Vagina (tissue), 2 donors: ENCODE results near the gene IL33.

Source experiments
- POLR2A ChIP-seq, 2 donors: fragments of 450-650 bp; IDR thresholded peaks; one replicate each; pipeline ENCODE4 v1.6.1; 2017; ENCODE audit warnings: antibody characterized with exemption in 2 of 2, mild to moderate bottlenecking in 2 of 2, moderate library complexity in 2 of 2
- TF ChIP-seq, protein P1 (sequence below), 3 experiments: fragments of 450-650 bp in 2 of 3; fragments of 200-600 bp in 1 of 3; sonication (generic) in 1 of 3; IDR thresholded peaks; one replicate each; pipeline ENCODE4 v1.5.1; 2017 to 2019; ENCODE audit warnings: antibody characterized with exemption in 3 of 3, mild to moderate bottlenecking in 2 of 3, moderate library complexity in 2 of 3

DNA sequence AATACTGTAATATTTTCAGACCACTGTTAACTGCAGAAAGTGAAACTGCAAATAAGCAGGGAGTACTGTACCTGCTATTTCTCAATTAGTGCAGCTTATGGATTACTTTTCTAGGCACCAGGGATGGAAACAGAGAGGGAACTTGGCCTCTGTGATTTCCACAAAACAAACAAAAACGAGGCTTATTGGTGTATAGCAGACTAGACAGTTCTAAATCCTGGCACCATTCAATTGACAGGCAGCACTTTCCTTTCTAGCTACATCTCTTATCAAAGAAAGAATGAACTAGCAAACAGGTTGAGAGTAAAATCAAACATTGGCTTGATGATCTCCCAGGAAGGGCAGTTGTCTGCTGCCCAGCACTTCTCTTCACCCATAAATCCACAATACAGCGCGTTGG is 16.0 kb upstream of the IL33 start:
- TF ChIP-seq, protein P1, sequence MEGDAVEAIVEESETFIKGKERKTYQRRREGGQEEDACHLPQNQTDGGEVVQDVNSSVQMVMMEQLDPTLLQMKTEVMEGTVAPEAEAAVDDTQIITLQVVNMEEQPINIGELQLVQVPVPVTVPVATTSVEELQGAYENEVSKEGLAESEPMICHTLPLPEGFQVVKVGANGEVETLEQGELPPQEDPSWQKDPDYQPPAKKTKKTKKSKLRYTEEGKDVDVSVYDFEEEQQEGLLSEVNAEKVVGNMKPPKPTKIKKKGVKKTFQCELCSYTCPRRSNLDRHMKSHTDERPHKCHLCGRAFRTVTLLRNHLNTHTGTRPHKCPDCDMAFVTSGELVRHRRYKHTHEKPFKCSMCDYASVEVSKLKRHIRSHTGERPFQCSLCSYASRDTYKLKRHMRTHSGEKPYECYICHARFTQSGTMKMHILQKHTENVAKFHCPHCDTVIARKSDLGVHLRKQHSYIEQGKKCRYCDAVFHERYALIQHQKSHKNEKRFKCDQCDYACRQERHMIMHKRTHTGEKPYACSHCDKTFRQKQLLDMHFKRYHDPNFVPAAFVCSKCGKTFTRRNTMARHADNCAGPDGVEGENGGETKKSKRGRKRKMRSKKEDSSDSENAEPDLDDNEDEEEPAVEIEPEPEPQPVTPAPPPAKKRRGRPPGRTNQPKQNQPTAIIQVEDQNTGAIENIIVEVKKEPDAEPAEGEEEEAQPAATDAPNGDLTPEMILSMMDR (IDR thresholded peaks at IDR 0.05): no peak
- TF ChIP-seq POLR2A (IDR thresholded peaks at IDR 0.05): no peak
